ENCODE results near the gene ZCCHC10. TPM values are rescaled to one million over a fixed set of nuclear protein-coding genes. Genes with fewer than 3 reads are reported as not detected.
A peak's percentile ranks its signal among the peaks of the same experiment; 100 is the strongest.

The ZCCHC10 gene
- polyA plus RNA-seq (ENCODE audit: insufficient read depth in 1 of 5, insufficient read length in 5 of 5, low replicate concordance in 1 of 5): 10 to 100 TPM; 29.8 to 41.3 (median 33.5) TPM
- long read RNA-seq, donor 1, transcript ZCCHC10-201 (4 exons, 2,178 nt): major isoform, 17 of 30 reads
- long read RNA-seq, donor 1, partial matches to known transcripts: 0 of 30 reads
- long read RNA-seq, donor 1, other reads (novel, unspliced or antisense): 0 of 30 reads
- long read RNA-seq, donor 2, partial matches to known transcripts: 0 of 16 reads
- long read RNA-seq, donor 2, other reads (novel, unspliced or antisense): 0 of 16 reads
- long read RNA-seq, donor 3, transcript ZCCHC10-201 (4 exons, 2,178 nt): major isoform, 12 of 16 reads
- long read RNA-seq, donor 3, partial matches to known transcripts: 0 of 16 reads
- long read RNA-seq, donor 3, other reads (novel, unspliced or antisense): 0 of 16 reads
- long read RNA-seq, donor 4, partial matches to known transcripts: 0 of 3 reads
- long read RNA-seq, donor 4, other reads (novel, unspliced or antisense): 0 of 3 reads
- long read RNA-seq, donor 5, transcript ZCCHC10-207 (5 exons, 1,070 nt): minor isoform, 9 of 31 reads
- long read RNA-seq, donor 5, transcript ZCCHC10-201 (4 exons, 2,178 nt): major isoform, 16 of 31 reads
- long read RNA-seq, donor 5, partial matches to known transcripts: 0 of 31 reads
- long read RNA-seq, donor 5, other reads (novel, unspliced or antisense): 0 of 31 reads
- long read RNA-seq, donor 6, transcript ZCCHC10-207 (5 exons, 1,070 nt): minor isoform, 5 of 19 reads
- long read RNA-seq, donor 6, transcript ZCCHC10-201 (4 exons, 2,178 nt): major isoform, 12 of 19 reads
- long read RNA-seq, donor 6, partial matches to known transcripts: 0 of 19 reads
- long read RNA-seq, donor 6, other reads (novel, unspliced or antisense): 0 of 19 reads
- long read RNA-seq, donor 7, transcript ZCCHC10-201 (4 exons, 2,178 nt): major isoform, 13 of 24 reads
- long read RNA-seq, donor 7, partial matches to known transcripts: 5 of 24 reads
- long read RNA-seq, donor 7, other reads (novel, unspliced or antisense): 0 of 24 reads
- long read RNA-seq, donor 8, transcript ZCCHC10-201 (4 exons, 2,178 nt): major isoform, 5 of 8 reads
- long read RNA-seq, donor 8, partial matches to known transcripts: 0 of 8 reads
- long read RNA-seq, donor 8, other reads (novel, unspliced or antisense): 0 of 8 reads

GRCh38 chr5:133025804-133026663 lies at the start of gene ZCCHC10:
ZCCHC10 (minus strand) TSS chr5:133026549; CDS start chr5:133026537, 12 bp downstream.
- DNase-seq: peak; percentile 94

- DNase-seq: no peak
Measured at GRCh38 chr5:133075572-133076536, 49.5 kb upstream of the ZCCHC10 start.

GRCh38 chr5:133072021-133072420 lies 45.7 kb upstream of the ZCCHC10 start:
- DNase-seq: no peak

- no peak for DNase-seq
Measured at GRCh38 chr5:133066045-133066444, 39.7 kb upstream of the ZCCHC10 start.

GRCh38 chr5:133065471-133065870 lies 39.1 kb upstream of the ZCCHC10 start:
- DNase-seq: no peak

- no peak for DNase-seq
Measured at GRCh38 chr5:133063965-133064364, 37.6 kb upstream of the ZCCHC10 start.

- no peak for DNase-seq
Measured at GRCh38 chr5:133062276-133062675, 35.9 kb upstream of the ZCCHC10 start.

- DNase-seq: no peak
Measured at GRCh38 chr5:133059621-133060020, 33.3 kb upstream of the ZCCHC10 start.

GRCh38 chr5:133056891-133057290 lies 30.5 kb upstream of the ZCCHC10 start:
- no peak for DNase-seq

GRCh38 chr5:133054697-133055471 lies 28.5 kb upstream of the ZCCHC10 start:
- no peak for DNase-seq

- DNase-seq: no peak
Measured at GRCh38 chr5:133053448-133053847, 27.1 kb upstream of the ZCCHC10 start.

- DNase-seq: peak; percentile 20 to 45
Measured at GRCh38 chr5:133052317-133053175, 26.2 kb upstream of the ZCCHC10 start.

- DNase-seq: peak; percentile 99
Measured at GRCh38 chr5:133051542-133052316, 25.4 kb upstream of the ZCCHC10 start, which contains the start of gene HSPA4. HSPA4 (plus strand) TSS chr5:133052013; CDS start chr5:133052251, 238 bp downstream.

GRCh38 chr5:133051061-133051541 lies 24.8 kb upstream of the ZCCHC10 start:
- DNase-seq: no peak

GRCh38 chr5:133050521-133050920 lies 24.2 kb upstream of the ZCCHC10 start:
- DNase-seq: no peak

GRCh38 chr5:133049726-133050048 lies 23.3 kb upstream of the ZCCHC10 start:
- DNase-seq: no peak
